ENCODE measurements around the gene FAM184A. TPM values are rescaled to one million over a fixed set of nuclear protein-coding genes. Genes with fewer than 3 reads are reported as not detected.

FAM184A gene
- total and polyA plus RNA-seq, 2 of the 13 experiments (the other 11 are each of a cell fraction or from before 2014, with no cell fraction given): 7.0 to 18.0 TPM

DNA sequence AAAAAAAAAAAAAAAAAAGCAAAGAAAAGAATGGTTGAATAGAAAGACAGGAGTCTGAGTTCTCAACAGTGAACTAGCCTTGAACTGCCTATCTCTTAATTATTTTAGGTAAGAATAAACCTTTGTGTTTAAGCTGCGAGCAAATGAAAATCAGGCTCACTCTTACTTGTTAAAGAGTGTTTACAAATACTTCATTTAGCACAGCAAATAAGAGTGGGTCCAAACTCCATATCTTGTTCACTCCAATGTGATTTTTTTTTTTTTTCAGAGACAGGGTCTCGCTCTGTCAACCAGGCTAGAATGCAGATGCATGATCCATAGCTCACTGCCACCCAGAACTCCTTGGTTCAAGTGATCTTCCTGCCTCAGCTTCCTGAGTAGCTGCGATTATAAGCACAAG lies 155.4 kb downstream of the FAM184A start (continued):
- TF ChIP-seq, protein P1, sequence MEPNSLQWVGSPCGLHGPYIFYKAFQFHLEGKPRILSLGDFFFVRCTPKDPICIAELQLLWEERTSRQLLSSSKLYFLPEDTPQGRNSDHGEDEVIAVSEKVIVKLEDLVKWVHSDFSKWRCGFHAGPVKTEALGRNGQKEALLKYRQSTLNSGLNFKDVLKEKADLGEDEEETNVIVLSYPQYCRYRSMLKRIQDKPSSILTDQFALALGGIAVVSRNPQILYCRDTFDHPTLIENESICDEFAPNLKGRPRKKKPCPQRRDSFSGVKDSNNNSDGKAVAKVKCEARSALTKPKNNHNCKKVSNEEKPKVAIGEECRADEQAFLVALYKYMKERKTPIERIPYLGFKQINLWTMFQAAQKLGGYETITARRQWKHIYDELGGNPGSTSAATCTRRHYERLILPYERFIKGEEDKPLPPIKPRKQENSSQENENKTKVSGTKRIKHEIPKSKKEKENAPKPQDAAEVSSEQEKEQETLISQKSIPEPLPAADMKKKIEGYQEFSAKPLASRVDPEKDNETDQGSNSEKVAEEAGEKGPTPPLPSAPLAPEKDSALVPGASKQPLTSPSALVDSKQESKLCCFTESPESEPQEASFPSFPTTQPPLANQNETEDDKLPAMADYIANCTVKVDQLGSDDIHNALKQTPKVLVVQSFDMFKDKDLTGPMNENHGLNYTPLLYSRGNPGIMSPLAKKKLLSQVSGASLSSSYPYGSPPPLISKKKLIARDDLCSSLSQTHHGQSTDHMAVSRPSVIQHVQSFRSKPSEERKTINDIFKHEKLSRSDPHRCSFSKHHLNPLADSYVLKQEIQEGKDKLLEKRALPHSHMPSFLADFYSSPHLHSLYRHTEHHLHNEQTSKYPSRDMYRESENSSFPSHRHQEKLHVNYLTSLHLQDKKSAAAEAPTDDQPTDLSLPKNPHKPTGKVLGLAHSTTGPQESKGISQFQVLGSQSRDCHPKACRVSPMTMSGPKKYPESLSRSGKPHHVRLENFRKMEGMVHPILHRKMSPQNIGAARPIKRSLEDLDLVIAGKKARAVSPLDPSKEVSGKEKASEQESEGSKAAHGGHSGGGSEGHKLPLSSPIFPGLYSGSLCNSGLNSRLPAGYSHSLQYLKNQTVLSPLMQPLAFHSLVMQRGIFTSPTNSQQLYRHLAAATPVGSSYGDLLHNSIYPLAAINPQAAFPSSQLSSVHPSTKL (CRISPR knock-in tag; IDR thresholded peaks at IDR 0.05): peak; percentile 50
- no peak for TF ChIP-seq SOX13 (IDR thresholded peaks at IDR 0.05)
- peak in 1 of 2 experiments; percentile 57; a peak in 1 of 4 replicates for TF ChIP-seq SOX13 (CRISPR knock-in tag; conservative IDR thresholded peaks at IDR 0.05 in 1 of 2, IDR thresholded peaks at IDR 0.05 in 1 of 2)
- TF ChIP-seq HNF4A (CRISPR knock-in tag; IDR thresholded peaks at IDR 0.05): peak; percentile 53
- no peak for TF ChIP-seq FOXP1 (IDR thresholded peaks at IDR 0.05)
- TF ChIP-seq FOXP1 (CRISPR knock-in tag; IDR thresholded peaks at IDR 0.05): peak; percentile 69; the same call in 1 of the 2 replicates
- TF ChIP-seq, protein P2, sequence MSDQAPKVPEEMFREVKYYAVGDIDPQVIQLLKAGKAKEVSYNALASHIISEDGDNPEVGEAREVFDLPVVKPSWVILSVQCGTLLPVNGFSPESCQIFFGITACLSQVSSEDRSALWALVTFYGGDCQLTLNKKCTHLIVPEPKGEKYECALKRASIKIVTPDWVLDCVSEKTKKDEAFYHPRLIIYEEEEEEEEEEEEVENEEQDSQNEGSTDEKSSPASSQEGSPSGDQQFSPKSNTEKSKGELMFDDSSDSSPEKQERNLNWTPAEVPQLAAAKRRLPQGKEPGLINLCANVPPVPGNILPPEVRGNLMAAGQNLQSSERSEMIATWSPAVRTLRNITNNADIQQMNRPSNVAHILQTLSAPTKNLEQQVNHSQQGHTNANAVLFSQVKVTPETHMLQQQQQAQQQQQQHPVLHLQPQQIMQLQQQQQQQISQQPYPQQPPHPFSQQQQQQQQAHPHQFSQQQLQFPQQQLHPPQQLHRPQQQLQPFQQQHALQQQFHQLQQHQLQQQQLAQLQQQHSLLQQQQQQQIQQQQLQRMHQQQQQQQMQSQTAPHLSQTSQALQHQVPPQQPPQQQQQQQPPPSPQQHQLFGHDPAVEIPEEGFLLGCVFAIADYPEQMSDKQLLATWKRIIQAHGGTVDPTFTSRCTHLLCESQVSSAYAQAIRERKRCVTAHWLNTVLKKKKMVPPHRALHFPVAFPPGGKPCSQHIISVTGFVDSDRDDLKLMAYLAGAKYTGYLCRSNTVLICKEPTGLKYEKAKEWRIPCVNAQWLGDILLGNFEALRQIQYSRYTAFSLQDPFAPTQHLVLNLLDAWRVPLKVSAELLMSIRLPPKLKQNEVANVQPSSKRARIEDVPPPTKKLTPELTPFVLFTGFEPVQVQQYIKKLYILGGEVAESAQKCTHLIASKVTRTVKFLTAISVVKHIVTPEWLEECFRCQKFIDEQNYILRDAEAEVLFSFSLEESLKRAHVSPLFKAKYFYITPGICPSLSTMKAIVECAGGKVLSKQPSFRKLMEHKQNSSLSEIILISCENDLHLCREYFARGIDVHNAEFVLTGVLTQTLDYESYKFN (CRISPR knock-in tag; conservative IDR thresholded peaks at IDR 0.05): peak; percentile 49; the same call in 1 of the 2 replicates
- TF ChIP-seq FOXA1 (IDR thresholded peaks at IDR 0.05): peak; percentile 48; the same call in 1 of the 2 replicates
- TF ChIP-seq FOXA1 (CRISPR knock-in tag; IDR thresholded peaks at IDR 0.05): peak; percentile 46; the same call in 1 of the 2 replicates
- TF ChIP-seq, protein P3, sequence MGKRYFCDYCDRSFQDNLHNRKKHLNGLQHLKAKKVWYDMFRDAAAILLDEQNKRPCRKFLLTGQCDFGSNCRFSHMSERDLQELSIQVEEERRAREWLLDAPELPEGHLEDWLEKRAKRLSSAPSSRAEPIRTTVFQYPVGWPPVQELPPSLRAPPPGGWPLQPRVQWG (CRISPR knock-in tag; IDR thresholded peaks at IDR 0.05; ENCODE audit: borderline replicate concordance, low read depth): no peak
- peak; percentile 68 for TF ChIP-seq FOXA3 (CRISPR knock-in tag; IDR thresholded peaks at IDR 0.05)
- TF ChIP-seq SAP130 (CRISPR knock-in tag; IDR thresholded peaks at IDR 0.05; ENCODE audit: low read depth): 0 out of 2 replicates have a peak, but pooled peaks have one; percentile 9
- no peak for TF ChIP-seq TSC22D2 (CRISPR knock-in tag; IDR thresholded peaks at IDR 0.05; ENCODE audit: borderline replicate concordance)
- TF ChIP-seq GATAD2A (CRISPR knock-in tag; IDR thresholded peaks at IDR 0.05): peak; percentile 62
- TF ChIP-seq FOXK2 (IDR thresholded peaks at IDR 0.05): 0 out of 2 replicates have a peak, but pooled peaks have one; percentile 5
- no peak for TF ChIP-seq SOX6 (IDR thresholded peaks at IDR 0.05)
- peak; percentile 59; the same call in 1 of the 2 replicates for TF ChIP-seq SOX6 (CRISPR knock-in tag; IDR thresholded peaks at IDR 0.05)
- TF ChIP-seq ZNF891 (CRISPR knock-in tag; IDR thresholded peaks at IDR 0.05): no peak
- TF ChIP-seq HHEX (CRISPR knock-in tag; IDR thresholded peaks at IDR 0.05): 0 out of 2 replicates have a peak, but pooled peaks have one; percentile 22
- TF ChIP-seq ZNF564 (CRISPR knock-in tag; IDR thresholded peaks at IDR 0.05): no peak
- TF ChIP-seq MIXL1 (CRISPR knock-in tag; IDR thresholded peaks at IDR 0.05): peak; percentile 66; the same call in 1 of the 2 replicates
- peak; percentile 74 for TF ChIP-seq RARA (CRISPR knock-in tag; IDR thresholded peaks at IDR 0.05)
- 0 out of 2 replicates have a peak, but pooled peaks have one; percentile 21 for TF ChIP-seq NCOA2 (CRISPR knock-in tag; IDR thresholded peaks at IDR 0.05)
- no peak for TF ChIP-seq FOXC1 (CRISPR knock-in tag; IDR thresholded peaks at IDR 0.05; ENCODE audit: borderline replicate concordance)
- no peak for TF ChIP-seq ZNF720 (CRISPR knock-in tag; IDR thresholded peaks at IDR 0.05)
- TF ChIP-seq ASH2L (IDR thresholded peaks at IDR 0.05; ENCODE audit: insufficient read length, low read depth, low read length): peak; percentile 41
